NCI-H1436 treated with DMSO at 0.1 percent for 48 hours (cell line): ENCODE data around the gene LEPR.
"Not testable (repeated sequence)": the region's sequence is repeated elsewhere in the genome, so short reads cannot be mapped to it uniquely, and the experiment has no call there.

Experiments used
- DNase-seq: peaks from one replicate; lab custom pipeline; 2025; lab: John Stamatoyannopoulos, UW

Gene LEPR, protein sequence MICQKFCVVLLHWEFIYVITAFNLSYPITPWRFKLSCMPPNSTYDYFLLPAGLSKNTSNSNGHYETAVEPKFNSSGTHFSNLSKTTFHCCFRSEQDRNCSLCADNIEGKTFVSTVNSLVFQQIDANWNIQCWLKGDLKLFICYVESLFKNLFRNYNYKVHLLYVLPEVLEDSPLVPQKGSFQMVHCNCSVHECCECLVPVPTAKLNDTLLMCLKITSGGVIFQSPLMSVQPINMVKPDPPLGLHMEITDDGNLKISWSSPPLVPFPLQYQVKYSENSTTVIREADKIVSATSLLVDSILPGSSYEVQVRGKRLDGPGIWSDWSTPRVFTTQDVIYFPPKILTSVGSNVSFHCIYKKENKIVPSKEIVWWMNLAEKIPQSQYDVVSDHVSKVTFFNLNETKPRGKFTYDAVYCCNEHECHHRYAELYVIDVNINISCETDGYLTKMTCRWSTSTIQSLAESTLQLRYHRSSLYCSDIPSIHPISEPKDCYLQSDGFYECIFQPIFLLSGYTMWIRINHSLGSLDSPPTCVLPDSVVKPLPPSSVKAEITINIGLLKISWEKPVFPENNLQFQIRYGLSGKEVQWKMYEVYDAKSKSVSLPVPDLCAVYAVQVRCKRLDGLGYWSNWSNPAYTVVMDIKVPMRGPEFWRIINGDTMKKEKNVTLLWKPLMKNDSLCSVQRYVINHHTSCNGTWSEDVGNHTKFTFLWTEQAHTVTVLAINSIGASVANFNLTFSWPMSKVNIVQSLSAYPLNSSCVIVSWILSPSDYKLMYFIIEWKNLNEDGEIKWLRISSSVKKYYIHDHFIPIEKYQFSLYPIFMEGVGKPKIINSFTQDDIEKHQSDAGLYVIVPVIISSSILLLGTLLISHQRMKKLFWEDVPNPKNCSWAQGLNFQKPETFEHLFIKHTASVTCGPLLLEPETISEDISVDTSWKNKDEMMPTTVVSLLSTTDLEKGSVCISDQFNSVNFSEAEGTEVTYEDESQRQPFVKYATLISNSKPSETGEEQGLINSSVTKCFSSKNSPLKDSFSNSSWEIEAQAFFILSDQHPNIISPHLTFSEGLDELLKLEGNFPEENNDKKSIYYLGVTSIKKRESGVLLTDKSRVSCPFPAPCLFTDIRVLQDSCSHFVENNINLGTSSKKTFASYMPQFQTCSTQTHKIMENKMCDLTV

DNA sequence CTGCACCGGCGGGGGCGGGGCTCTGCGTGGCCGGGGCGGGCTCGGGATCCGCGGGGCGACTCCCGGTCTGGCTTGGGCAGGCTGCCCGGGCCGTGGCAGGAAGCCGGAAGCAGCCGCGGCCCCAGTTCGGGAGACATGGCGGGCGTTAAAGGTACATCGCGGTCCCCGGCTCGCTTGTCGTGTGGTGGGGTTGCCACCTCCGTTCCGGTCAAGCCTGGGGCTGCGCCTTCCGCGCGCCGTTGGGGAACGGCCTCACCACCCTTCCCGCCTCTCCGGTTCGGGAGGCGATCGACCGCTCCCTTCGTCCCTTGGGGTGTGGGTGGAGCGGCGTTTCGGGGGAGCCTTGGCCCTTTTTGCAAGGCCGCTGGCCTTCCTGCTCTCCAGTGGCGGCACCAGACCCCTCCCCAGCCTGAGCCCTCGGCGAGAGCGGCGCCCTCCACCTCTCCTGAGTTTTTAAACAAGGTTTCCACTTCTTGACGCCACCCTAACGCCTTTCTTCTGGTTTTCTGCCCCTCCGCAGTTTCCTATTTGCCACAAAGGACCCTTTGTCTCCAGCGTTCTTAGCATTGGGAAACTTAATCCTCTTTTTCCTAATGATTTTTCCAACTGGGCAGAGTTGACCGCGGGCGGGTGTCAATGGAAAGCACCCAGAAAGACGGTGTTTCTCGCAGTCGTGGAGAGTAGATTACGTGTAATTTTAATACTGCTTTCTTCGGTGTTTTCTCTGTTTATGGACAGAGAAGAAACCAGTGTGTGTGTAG is at the start of gene LEPR, which contains the start of gene LEPROT:
Gene LEPR, plus strand, starts transcription at position 79 of the 761 bp plus-strand sequence. CDS start 144,898 bp downstream, outside the sequence.
Gene LEPROT, plus strand, starts transcription at position 79 of the 761 bp plus-strand sequence. Its CDS starts 57 bp downstream, at position 136.
- DNase-seq, result no peak

DNA sequence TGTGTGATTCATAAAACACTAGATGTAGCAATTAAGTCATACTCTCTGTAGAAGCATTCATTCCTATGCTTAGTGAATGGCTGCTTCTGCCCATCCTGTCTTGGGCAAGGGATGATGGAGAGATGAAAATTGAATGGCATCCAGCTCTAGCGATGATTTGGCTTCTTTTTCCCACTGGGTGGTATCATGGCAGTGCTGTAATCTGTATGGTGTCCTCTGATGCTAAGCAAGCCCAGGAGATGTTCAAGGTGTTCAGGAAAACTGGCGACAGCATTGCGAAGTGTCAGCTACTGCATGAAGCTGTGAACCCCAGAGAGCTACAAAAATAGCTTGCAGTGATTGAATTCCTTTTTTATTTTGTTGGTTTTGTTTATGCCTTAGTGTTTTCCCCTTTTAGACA is 48.9 kb upstream of the LEPR start:
- DNase-seq, result no peak

- no peak for DNase-seq
Observed at GRCh38 chr1:65372557-65372956, 47.9 kb upstream of the LEPR start.

DNA sequence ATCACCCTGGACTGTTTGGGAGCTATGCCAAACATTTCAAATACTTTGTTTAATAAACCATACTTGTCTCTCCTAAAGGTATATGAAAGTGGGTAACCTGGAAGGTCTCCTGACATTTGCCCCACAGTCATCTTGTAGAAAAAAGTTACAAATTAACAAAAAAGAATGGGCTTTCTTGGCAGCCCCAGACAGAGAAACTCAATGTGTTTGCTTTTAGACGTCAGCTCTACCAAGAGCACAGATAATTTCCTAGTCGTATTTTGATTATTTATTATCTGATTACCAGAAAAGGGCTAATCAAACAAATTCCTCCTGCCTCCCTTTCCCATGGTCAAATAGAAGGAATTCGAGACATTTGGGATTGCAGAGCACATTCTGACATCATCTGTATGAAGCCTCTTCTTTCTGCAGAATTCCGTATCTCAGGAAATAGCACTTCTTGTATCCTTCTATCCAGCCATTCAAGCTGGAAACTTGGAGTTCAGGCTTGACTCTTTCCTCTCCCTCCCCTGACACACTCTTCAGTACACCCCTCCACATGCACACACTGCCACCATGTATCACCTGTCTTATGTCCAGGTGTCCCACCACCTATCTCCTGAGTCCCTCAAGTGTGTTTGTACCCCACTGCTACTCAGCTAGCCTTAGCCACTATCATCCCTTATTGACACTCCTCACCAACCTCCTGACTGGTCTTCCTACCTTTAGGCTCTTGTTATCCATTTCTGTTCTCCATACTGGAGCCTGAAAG is 42.8 kb upstream of the LEPR start:
- no peak for DNase-seq

DNA sequence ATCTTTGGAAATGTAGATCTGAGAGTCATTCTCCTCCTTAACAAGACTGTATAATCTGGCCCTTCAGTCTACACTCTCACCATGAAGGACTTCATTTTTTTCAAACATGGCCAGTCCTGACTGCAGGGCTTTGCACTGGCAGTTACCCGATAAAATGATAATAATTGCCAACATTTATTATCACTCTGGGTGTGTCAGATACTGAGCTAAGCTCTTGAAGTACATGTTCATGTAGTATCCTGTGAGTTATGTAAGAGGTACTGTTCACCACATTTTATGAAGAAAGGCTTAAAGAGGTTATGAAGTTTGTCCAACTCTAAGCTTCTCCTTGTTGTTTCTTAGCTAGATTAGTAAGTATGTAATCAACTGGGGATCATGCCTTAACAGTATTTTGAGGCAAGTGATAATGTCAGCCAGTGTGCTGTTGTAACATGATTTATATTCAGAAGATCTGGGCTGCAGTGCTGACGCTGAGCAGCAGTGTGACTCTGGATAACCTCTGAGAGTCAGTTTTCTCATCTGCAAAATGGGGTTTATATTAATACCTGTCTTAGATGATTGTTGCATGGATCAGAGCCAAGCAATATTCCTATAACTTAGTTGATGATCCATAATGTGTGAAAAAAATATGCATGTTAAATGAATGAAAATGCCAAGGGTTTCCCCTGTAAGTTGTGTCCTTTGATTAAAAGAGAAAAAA is 42.1 kb upstream of the LEPR start:
- no peak for DNase-seq

DNA sequence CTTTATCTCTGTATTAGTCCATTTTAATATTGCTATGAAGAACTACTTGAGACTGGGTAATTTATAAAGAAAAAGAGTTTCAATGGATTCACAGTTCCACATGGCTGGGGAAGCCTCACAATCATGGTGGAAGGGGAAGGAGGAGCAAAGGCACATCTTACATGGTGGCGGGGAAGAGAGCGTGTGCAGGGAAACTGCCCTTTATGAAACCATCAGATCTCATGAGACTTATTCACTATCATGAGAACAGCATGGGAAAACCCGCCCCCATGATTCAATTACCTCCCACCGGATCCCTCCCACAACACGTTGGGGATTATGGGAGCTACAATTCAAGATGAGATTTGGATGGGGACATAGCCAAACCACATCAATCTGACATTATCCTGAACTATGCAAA is 36.0 kb upstream of the LEPR start:
- not testable (repeated sequence) for DNase-seq

DNA sequence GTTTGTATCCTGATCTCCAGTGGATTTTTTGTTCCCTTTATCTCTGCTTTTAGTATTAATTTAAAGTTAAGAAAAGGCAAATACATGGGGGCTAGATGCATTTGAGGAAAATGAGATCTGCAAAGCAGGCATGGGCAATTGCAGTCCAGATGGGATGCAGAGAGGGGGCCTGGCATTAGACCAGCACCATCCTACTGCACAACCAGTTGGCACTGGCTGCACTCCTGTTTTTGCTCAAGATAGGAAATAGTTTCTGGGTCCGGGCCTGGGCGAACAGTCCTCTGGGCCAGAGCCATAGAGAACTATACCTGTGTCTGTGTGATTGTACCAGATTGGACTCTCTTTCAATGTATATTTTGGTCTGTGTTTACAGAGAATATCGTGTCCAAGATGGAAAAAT is 34.0 kb upstream of the LEPR start:
- no peak for DNase-seq

GRCh38 chr1:65387821-65388220 is 32.6 kb upstream of the LEPR start:
- DNase-seq, result no peak

GRCh38 chr1:65388908-65389695 is 31.4 kb upstream of the LEPR start:
- DNase-seq, result no peak

DNA sequence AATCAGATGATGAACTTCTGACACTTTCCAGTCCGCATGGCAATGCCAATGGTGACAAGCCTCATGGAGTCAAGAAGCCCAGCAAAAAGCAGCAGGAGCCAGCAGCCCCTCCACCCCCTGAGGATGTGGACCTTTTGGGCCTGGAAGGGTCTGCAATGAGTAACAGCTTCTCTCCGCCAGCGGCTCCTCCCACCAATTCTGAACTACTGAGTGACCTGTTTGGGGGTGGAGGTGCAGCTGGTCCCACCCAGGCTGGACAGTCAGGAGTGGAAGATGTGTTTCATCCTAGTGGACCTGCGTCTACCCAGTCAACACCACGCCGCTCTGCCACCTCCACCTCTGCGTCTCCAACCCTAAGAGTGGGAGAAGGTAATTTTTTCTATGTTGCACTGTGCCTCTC is 28.0 kb upstream of the LEPR start:
- no peak for DNase-seq

DNA sequence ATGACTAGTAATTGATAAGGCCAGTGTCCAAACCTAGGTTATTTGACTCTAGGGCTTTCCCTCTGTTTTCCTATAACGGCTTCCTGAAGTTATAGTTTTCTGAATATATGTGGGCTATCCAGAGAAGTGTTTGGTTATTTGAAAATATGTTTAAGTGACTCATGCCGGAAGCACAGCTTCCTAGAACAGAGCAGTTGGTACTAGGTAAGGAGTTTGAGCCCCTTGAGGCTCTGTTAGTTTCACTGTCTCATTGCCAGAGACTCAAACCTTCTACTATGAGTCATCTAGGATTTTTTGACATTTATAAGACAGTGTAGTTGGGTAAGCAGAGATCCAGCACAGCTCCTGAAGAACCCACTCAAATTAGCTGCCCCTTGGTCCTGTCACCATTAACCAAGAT is 27.1 kb upstream of the LEPR start:
- no peak for DNase-seq

GRCh38 chr1:65393928-65394327 is 26.5 kb upstream of the LEPR start:
- DNase-seq, result no peak

- DNase-seq, result no peak
Observed at GRCh38 chr1:65395887-65396612, 24.4 kb upstream of the LEPR start.

GRCh38 chr1:65398083-65398482 is 22.4 kb upstream of the LEPR start:
- DNase-seq, result no peak

- DNase-seq, result no peak
Observed at GRCh38 chr1:65399003-65399402, 21.5 kb upstream of the LEPR start.

DNA sequence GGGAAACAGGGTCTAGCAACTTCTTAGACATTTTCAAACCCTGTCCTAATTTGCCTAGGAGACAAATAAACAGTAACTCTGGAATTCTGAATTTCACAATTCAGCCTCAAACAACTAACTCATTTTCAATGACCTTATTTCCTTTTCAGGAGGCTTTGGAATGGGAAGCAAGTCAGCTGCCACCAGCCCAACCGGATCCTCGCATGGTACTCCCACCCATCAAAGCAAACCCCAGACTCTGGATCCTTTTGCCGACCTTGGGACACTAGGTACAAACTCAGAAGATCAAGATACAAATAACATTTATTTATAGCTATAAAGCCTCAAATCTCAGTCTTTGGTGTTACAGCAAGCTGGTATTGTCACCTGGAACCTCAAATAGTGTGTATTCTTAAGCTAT is 18.9 kb upstream of the LEPR start:
- DNase-seq, result no peak

DNA sequence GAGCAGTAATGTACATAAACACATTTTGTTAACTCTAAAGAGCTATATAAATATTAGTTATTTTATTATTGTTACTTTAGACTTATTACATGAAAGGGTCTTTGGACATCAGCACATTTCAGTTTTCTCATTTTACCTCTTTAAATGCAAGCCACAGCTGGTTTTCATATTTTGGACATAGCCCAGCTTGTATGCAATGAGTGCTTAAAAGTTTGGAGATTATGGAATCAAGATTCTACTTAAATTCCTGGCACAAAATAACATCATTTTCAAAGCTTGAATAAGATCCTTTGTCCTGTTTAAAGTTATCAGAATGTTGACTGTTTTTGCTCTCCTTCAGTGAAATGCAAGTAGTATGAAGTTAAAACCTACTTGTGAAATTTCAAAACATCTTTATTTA is 15.5 kb upstream of the LEPR start:
- no peak for DNase-seq

DNA sequence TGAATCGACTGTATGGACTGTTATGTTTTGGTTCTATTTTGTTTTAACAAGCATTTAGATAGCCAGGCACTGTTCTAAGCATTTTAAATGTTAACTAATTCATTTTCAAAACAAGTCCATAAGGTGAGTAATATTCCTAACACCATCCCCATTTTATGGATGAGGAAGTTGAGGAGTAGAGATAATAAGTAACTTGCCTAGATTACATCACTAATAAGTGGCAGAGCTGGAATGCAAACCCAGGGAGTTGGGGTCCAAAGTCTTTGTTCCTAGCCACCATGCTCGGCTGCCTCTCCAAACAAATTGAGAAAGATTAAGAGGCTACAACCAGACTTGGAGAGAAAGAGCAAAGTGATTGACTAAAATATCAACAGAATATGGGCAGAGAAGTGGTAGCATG is 12.6 kb upstream of the LEPR start:
- DNase-seq, result no peak

GRCh38 chr1:65409314-65409713 is 11.2 kb upstream of the LEPR start:
- no peak for DNase-seq
